OCI-LY1 (cell line): Measurements from ENCODE around the gene GLB1L.

Experiments
- H2AFZ ChIP-seq: fragments of 200-600 bp; sonication (generic), shearing (Covaris generic); 2 replicates; pipeline ENCODE4 v1.6.0; 2014; ENCODE audit warnings: antibody characterized with exemption, mild to moderate bottlenecking, low read length
- H3F3A ChIP-seq: fragments of 200-600 bp; sonication (generic), shearing (Covaris generic); 2 replicates; pipeline ENCODE4 v1.6.0; 2014; ENCODE audit warnings: mild to moderate bottlenecking, antibody characterized with exemption, low read length, moderate library complexity; ENCODE audit not compliant: insufficient read depth
- H3K27ac ChIP-seq: fragments of 200-600 bp; sonication (generic); 2 replicates; pipeline ENCODE4 v1.5.1; 2014; ENCODE audit warnings: low read length, mixed run types, mild to moderate bottlenecking, low read depth; ENCODE audit not compliant: poor library complexity, severe bottlenecking
- H3K27me3 ChIP-seq: fragments of 200-600 bp; sonication (generic); 2 replicates; pipeline ENCODE4 v1.6.0; 2014; ENCODE audit warnings: antibody characterized with exemption, mild to moderate bottlenecking, low read length, moderate library complexity; ENCODE audit not compliant: insufficient read depth
- H3K36me3 ChIP-seq: fragments of 200-600 bp; sonication (generic); 2 replicates; pipeline ENCODE4 v1.6.1; 2014; ENCODE audit warnings: mild to moderate bottlenecking, antibody characterized with exemption, low read length, moderate library complexity, mixed read lengths; ENCODE audit not compliant: insufficient read depth
- H3K4me1 ChIP-seq: fragments of 200-600 bp; sonication (generic); 2 replicates; pipeline ENCODE4 v1.5.1; 2014; ENCODE audit warnings: mild to moderate bottlenecking, low read length, moderate library complexity; ENCODE audit not compliant: insufficient read depth, severe bottlenecking
- H3K4me2 ChIP-seq: fragments of 200-600 bp; sonication (generic), shearing (Covaris generic); 2 replicates; pipeline ENCODE4 v1.6.1; 2014; ENCODE audit warnings: low read length
- H3K4me3 ChIP-seq: fragments of 200-600 bp; sonication (generic); 2 replicates; pipeline ENCODE4 v1.5.1; 2014; ENCODE audit warnings: low read length, low read depth, mild to moderate bottlenecking, mixed read lengths; ENCODE audit not compliant: poor library complexity, severe bottlenecking
- H3K79me2 ChIP-seq: fragments of 200-600 bp; shearing (Covaris generic); 2 replicates; pipeline ENCODE4 v1.6.1; 2016; ENCODE audit warnings: mixed run types, low read length, mixed read lengths; ENCODE audit not compliant: insufficient read depth
- H3K9ac ChIP-seq: fragments of 200-600 bp; sonication (generic), shearing (Covaris generic); 2 replicates; pipeline ENCODE4 v1.6.1; 2014; ENCODE audit warnings: mild to moderate bottlenecking, low read length, mixed read lengths
- H3K9me2 ChIP-seq: fragments of 200-600 bp; sonication (generic), shearing (Covaris generic); 2 replicates; pipeline ENCODE4 v1.6.1; 2014; ENCODE audit warnings: low read depth, mild to moderate bottlenecking, low read length, mixed read lengths
- H3K9me3 ChIP-seq: fragments of 200-600 bp; shearing (Covaris generic); 2 replicates; pipeline ENCODE4 v1.6.1; 2014; ENCODE audit warnings: low read length, mixed read lengths
- H4K20me1 ChIP-seq: fragments of 200-600 bp; sonication (generic), shearing (Covaris generic); 2 replicates; pipeline ENCODE4 v1.6.0; 2016; ENCODE audit warnings: mild to moderate bottlenecking, low read length; ENCODE audit not compliant: insufficient read depth
- CTCF ChIP-seq: fragments of 200-600 bp; sonication (generic), shearing (Covaris generic); IDR thresholded peaks from 2 replicates; pipeline ENCODE4 v1.5.1; 2017; ENCODE audit warnings: mild to moderate bottlenecking, antibody characterized with exemption, low read length, moderate library complexity, mixed read lengths
- EZH2 ChIP-seq: fragments of 200-600 bp; sonication (generic), shearing (Covaris generic); IDR thresholded peaks from 2 replicates; pipeline ENCODE4 v1.8.0; 2017; ENCODE audit warnings: borderline replicate concordance, mixed run types, mild to moderate bottlenecking, antibody characterized with exemption, low read length, moderate library complexity, mixed read lengths

Gene GLB1L

GRCh38 chr2:219278655-219279150, 33.5 kb upstream of the GLB1L start:
- Histone ChIP-seq H3K27ac (peak overlapping the region; percentile 99), H4K20me1 (no peaks in the 10 kb centered on the region), H3K4me2 (peak overlapping the region; percentile 95), H3K9me3 (no peaks in the 10 kb centered on the region), H3K79me2 (peaks cover 18% of the 10 kb centered on the region), H3K9me2 (no peaks in the 10 kb centered on the region), H3F3A (no peaks in the 10 kb centered on the region), H3K4me1 (peaks cover 67% of the 10 kb centered on the region), H3K4me3 (peak overlapping the region; percentile 79), H3K36me3 (peaks cover 27% of the 10 kb centered on the region; the same call in 1 of the 2 replicates), H3K27me3 (no peaks in the 10 kb centered on the region), H3K9ac (peak overlapping the region; percentile 90), H2AFZ (no peak overlapping the region)
- TF ChIP-seq CTCF (no peak), EZH2 (no peak)

- TF ChIP-seq CTCF (peak; percentile 98), EZH2 (no peak)
- Histone ChIP-seq H3K9me2 (no peaks in the 10 kb centered on the region), H2AFZ (no peak overlapping the region; the same call in 1 of the 2 replicates), H4K20me1 (no peaks in the 10 kb centered on the region), H3F3A (no peaks in the 10 kb centered on the region), H3K9ac (peak overlapping the region; percentile 90), H3K79me2 (peaks cover 18% of the 10 kb centered on the region), H3K27ac (peak overlapping the region; percentile 99), H3K9me3 (no peaks in the 10 kb centered on the region), H3K27me3 (no peaks in the 10 kb centered on the region), H3K4me3 (peak overlapping the region; percentile 79), H3K4me1 (peaks cover 67% of the 10 kb centered on the region), H3K36me3 (peaks cover 20% of the 10 kb centered on the region; the same call in 1 of the 2 replicates), H3K4me2 (peak overlapping the region; percentile 95)
Observed at GRCh38 chr2:219277703-219278654, 32.7 kb upstream of the GLB1L start.

- Histone ChIP-seq H3K9ac (peak overlapping the region; percentile 1; the same call in 1 of the 2 replicates), H3K9me2 (no peaks in the 10 kb centered on the region), H3K79me2 (peaks cover 18% of the 10 kb centered on the region), H3K4me1 (peaks cover 45% of the 10 kb centered on the region), H3K4me2 (peak overlapping the region; percentile 95; the same call in 1 of the 2 replicates), H3K36me3 (no peaks in the 10 kb centered on the region), H3F3A (no peaks in the 10 kb centered on the region), H3K27me3 (no peaks in the 10 kb centered on the region), H3K27ac (peak overlapping the region; percentile 5), H4K20me1 (no peaks in the 10 kb centered on the region), H2AFZ (no peak overlapping the region), H3K9me3 (no peaks in the 10 kb centered on the region), H3K4me3 (peak overlapping the region; percentile 79)
- TF ChIP-seq CTCF (no peak), EZH2 (no peak)
Observed at GRCh38 chr2:219274361-219274921, 29.2 kb upstream of the GLB1L start.
